D721Med (cell line): Measurements from ENCODE around the gene MAP4K4.

ENCODE experiments used
- DNase-seq: peaks from one replicate; pipeline ENCODE4 v3.0.0; 2011; ENCODE audit warnings: low spot score; ENCODE audit not compliant: insufficient read length
- FAIRE-seq: peaks from 2 replicates; lab custom pipeline; 2011; peaks lifted over from hg19 to GRCh38; lab: Jason Lieb, UNC
- CTCF ChIP-seq: IDR thresholded peaks from 2 replicates; pipeline ENCODE4 v1.5.1; 2012; ENCODE audit warnings: mild to moderate bottlenecking, control low read depth; ENCODE audit not compliant: insufficient read depth; ENCODE audit errors: missing control alignments

Gene MAP4K4

GRCh38 chr2:101758001-101758400 lies 60.5 kb downstream of the MAP4K4 start:
- FAIRE-seq (no peak), DNase-seq (no peak)
- TF ChIP-seq CTCF, result no peak

DNA sequence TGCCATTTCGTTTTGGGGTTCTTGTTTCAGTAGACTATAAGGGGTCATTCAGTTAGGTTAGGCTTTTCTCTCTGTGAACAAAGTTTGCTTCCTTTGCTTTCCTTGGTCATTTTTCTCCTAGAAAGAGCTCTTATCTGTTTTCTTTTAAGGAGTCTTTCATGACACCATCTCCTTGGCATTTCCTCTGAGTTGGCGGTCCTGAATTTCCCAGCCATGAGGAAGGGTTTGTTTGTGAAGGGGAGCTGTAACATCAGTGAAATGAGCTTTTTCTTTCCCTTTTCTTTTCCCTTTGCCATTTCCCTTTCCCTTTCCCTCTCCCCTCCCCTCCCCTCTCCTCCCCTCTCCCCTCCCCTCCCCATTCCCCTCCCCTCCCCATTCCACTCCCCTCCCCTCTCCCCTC lies 61.7 kb downstream of the MAP4K4 start:
- TF ChIP-seq CTCF, result no peak
- FAIRE-seq, result no peak
- DNase-seq, result no peak

GRCh38 chr2:101762451-101763171 lies 65.1 kb downstream of the MAP4K4 start:
- DNase-seq (no peak), FAIRE-seq (no peak)
- no peak for TF ChIP-seq CTCF

GRCh38 chr2:101763496-101764333 lies 66.2 kb downstream of the MAP4K4 start:
- DNase-seq (no peak), FAIRE-seq (no peak)
- TF ChIP-seq CTCF, result no peak

- no peak for FAIRE-seq
- TF ChIP-seq CTCF, result no peak
Observed at GRCh38 chr2:101766337-101766736, 68.8 kb downstream of the MAP4K4 start.

GRCh38 chr2:101766871-101767739 lies 69.6 kb downstream of the MAP4K4 start:
- TF ChIP-seq CTCF, result no peak
- FAIRE-seq (no peak), DNase-seq (no peak)

More at GRCh38 chr2:101766337-101766736, 68.8 kb downstream of the MAP4K4 start:
- no peak for DNase-seq
